Parathyroid adenoma (tissue), 2 donors: ENCODE data around the gene MS4A14.
A peak's percentile ranks its signal among the peaks of the same experiment; 100 is the strongest.
"Not testable (repeated sequence)": the region's sequence is repeated elsewhere in the genome, so short reads cannot be mapped to it uniquely, and the experiment has no call there.

Experiments used
- H2AFZ ChIP-seq: fragments of 300-600 bp; sonication (generic); one replicate; pipeline ENCODE4 v1.7.0; 2017; ENCODE audit warnings: antibody characterized with exemption, mild to moderate bottlenecking
- H3K27ac ChIP-seq: fragments of 300-600 bp; sonication (generic); one replicate; pipeline ENCODE4 v1.7.0; 2017
- H3K27me3 ChIP-seq: fragments of 300-600 bp; sonication (generic); one replicate; pipeline ENCODE4 v1.7.0; 2017; ENCODE audit warnings: low read length; ENCODE audit not compliant: control insufficient read depth, insufficient read depth
- H3K36me3 ChIP-seq: fragments of 300-600 bp; sonication (generic); one replicate; pipeline ENCODE4 v1.7.0; 2017; ENCODE audit warnings: low read length; ENCODE audit not compliant: control insufficient read depth, insufficient read depth
- H3K4me1 ChIP-seq: fragments of 300-600 bp; sonication (generic); one replicate; pipeline ENCODE4 v1.7.0; 2017; ENCODE audit warnings: control low read depth
- H3K4me2 ChIP-seq: fragments of 300-600 bp; sonication (generic); one replicate; pipeline ENCODE4 v1.7.0; 2017; ENCODE audit warnings: low read length
- H3K4me3 ChIP-seq: fragments of 300-600 bp; sonication (generic); one replicate; pipeline ENCODE4 v1.7.0; 2017; ENCODE audit warnings: low read depth, low read length
- H3K79me2 ChIP-seq: fragments of 300-600 bp; sonication (generic); one replicate; pipeline ENCODE4 v1.7.0; 2017; ENCODE audit warnings: control low read depth
- H3K9ac ChIP-seq: fragments of 300-600 bp; sonication (generic); one replicate; pipeline ENCODE4 v1.7.0; 2017; ENCODE audit warnings: mild to moderate bottlenecking
- H3K9me3 ChIP-seq: fragments of 300-600 bp; sonication (generic); one replicate; pipeline ENCODE4 v1.7.0; 2017; ENCODE audit warnings: low read length; ENCODE audit not compliant: control insufficient read depth
- CTCF ChIP-seq: fragments of 300-600 bp; sonication (generic); IDR thresholded peaks from one replicate; pipeline ENCODE4 v1.7.0; 2017; ENCODE audit warnings: antibody characterized with exemption, mild to moderate bottlenecking
- donor health status: primary hyperparathyroidism.

The MS4A14 gene

GRCh38 chr11:60357771-60358170 lies 38.5 kb upstream of the MS4A14 start:
- no peaks in the 10 kb centered on the region for H3K9me3 ChIP-seq
- no peak overlapping the region for H3K4me2 ChIP-seq
- no peak overlapping the region for H2AFZ ChIP-seq
- H3K36me3 ChIP-seq: no peaks in the 10 kb centered on the region
- no peaks in the 10 kb centered on the region for H3K4me1 ChIP-seq
- no peak overlapping the region for H3K27ac ChIP-seq
- no peak overlapping the region for H3K4me3 ChIP-seq
- TF ChIP-seq CTCF: no peak
- H3K27me3 ChIP-seq: no peaks in the 10 kb centered on the region
- no peaks in the 10 kb centered on the region for H3K79me2 ChIP-seq
- no peak overlapping the region for H3K9ac ChIP-seq

GRCh38 chr11:60360621-60361020 lies 35.6 kb upstream of the MS4A14 start:
- Histone ChIP-seq H3K9me3 (no peaks in the 10 kb centered on the region), H3K4me2 (no peak overlapping the region), H2AFZ (no peak overlapping the region), H3K79me2 (no peaks in the 10 kb centered on the region), H3K4me3 (no peak overlapping the region), H3K4me1 (no peaks in the 10 kb centered on the region), H3K27me3 (no peaks in the 10 kb centered on the region), H3K9ac (no peak overlapping the region), H3K36me3 (no peaks in the 10 kb centered on the region), H3K27ac (no peak overlapping the region)
- no peak for TF ChIP-seq CTCF

GRCh38 chr11:60362241-60362640 lies 34.0 kb upstream of the MS4A14 start:
- Histone ChIP-seq H3K4me1 (no peaks in the 10 kb centered on the region), H3K9ac (no peak overlapping the region), H2AFZ (no peak overlapping the region), H3K27me3 (no peaks in the 10 kb centered on the region), H3K4me3 (no peak overlapping the region), H3K4me2 (no peak overlapping the region), H3K36me3 (no peaks in the 10 kb centered on the region), H3K9me3 (no peaks in the 10 kb centered on the region), H3K27ac (no peak overlapping the region), H3K79me2 (no peaks in the 10 kb centered on the region)
- TF ChIP-seq CTCF: no peak

GRCh38 chr11:60363542-60364470 lies 32.5 kb upstream of the MS4A14 start:
- peak overlapping the region; percentile 24 for H3K27ac ChIP-seq
- H3K79me2 ChIP-seq: no peaks in the 10 kb centered on the region
- H2AFZ ChIP-seq: no peak overlapping the region
- H3K36me3 ChIP-seq: no peaks in the 10 kb centered on the region
- H3K9me3 ChIP-seq: no peaks in the 10 kb centered on the region
- no peaks in the 10 kb centered on the region for H3K4me1 ChIP-seq
- TF ChIP-seq CTCF: peak; percentile 64
- no peak overlapping the region for H3K9ac ChIP-seq
- H3K4me2 ChIP-seq: no peak overlapping the region
- H3K4me3 ChIP-seq: no peak overlapping the region
- no peaks in the 10 kb centered on the region for H3K27me3 ChIP-seq

- H3K4me3 ChIP-seq, H2AFZ ChIP-seq, H3K4me1 ChIP-seq, H3K9me3 ChIP-seq, H3K79me2 ChIP-seq, H3K4me2 ChIP-seq, H3K27ac ChIP-seq, H3K27me3 ChIP-seq, H3K9ac ChIP-seq, H3K36me3 ChIP-seq: not testable (repeated sequence)
Measured at GRCh38 chr11:60366262-60366904, 29.9 kb upstream of the MS4A14 start.
